H4 (cell line): Measurements from ENCODE around the gene GRPEL2. TPM values are rescaled to one million over a fixed set of nuclear protein-coding genes. Genes with fewer than 3 reads are reported as not detected.

ENCODE experiments used
- DNase-seq: peaks from one replicate; pipeline ENCODE4 v3.0.0-alpha.2; 2015; ENCODE audit warnings: low spot score
- total RNA-seq: library from RNA; depleted of rRNA; stranded (reverse); fragments of >200 nt; shearing (Covaris generic); gene quantifications from 2 replicates; pipeline ENCODE4 v1.2.3, GENCODE V29; 2014

The GRPEL2 gene
- total RNA-seq, 1 experiment from 2014 or later: 17.9 TPM

GRCh38 chr5:149319174-149319573 lies 26.1 kb upstream of the GRPEL2 start:
- no peak for DNase-seq

- peak; percentile 95 for DNase-seq
These were observed 24.4 kb upstream of the GRPEL2 start for GRCh38 chr5:149320791-149321330.

GRCh38 chr5:149322518-149322917 lies 22.8 kb upstream of the GRPEL2 start:
- DNase-seq: no peak

- DNase-seq: no peak
These were observed 22.1 kb upstream of the GRPEL2 start for GRCh38 chr5:149323210-149323609.

- DNase-seq: no peak
These were observed 21.6 kb upstream of the GRPEL2 start for GRCh38 chr5:149323621-149324205.

GRCh38 chr5:149324641-149325040 lies 20.7 kb upstream of the GRPEL2 start:
- no peak for DNase-seq

GRCh38 chr5:149325166-149325735 lies 20.0 kb upstream of the GRPEL2 start:
- DNase-seq: no peak

GRCh38 chr5:149325894-149326293 lies 19.4 kb upstream of the GRPEL2 start:
- DNase-seq: no peak

GRCh38 chr5:149326611-149327010 lies 18.7 kb upstream of the GRPEL2 start:
- no peak for DNase-seq

- no peak for DNase-seq
These were observed 17.1 kb upstream of the GRPEL2 start for GRCh38 chr5:149328177-149328576.

GRCh38 chr5:149333711-149334443 lies 11.4 kb upstream of the GRPEL2 start:
- no peak for DNase-seq

GRCh38 chr5:149337736-149338135 lies 7.6 kb upstream of the GRPEL2 start:
- DNase-seq: no peak

- DNase-seq: no peak
These were observed 6.9 kb upstream of the GRPEL2 start for GRCh38 chr5:149338364-149338763.

- DNase-seq: no peak
These were observed 4.4 kb upstream of the GRPEL2 start for GRCh38 chr5:149340920-149341319.

- DNase-seq: no peak
These were observed 3.4 kb upstream of the GRPEL2 start for GRCh38 chr5:149341876-149342275.

- no peak for DNase-seq
These were observed 1.1 kb upstream of the GRPEL2 start for GRCh38 chr5:149344151-149344550.

- no peak for DNase-seq
These were observed 558 bp downstream of the GRPEL2 start for GRCh38 chr5:149345892-149346222.

- no peak for DNase-seq
These were observed 3.2 kb downstream of the GRPEL2 start for GRCh38 chr5:149348518-149348917.

GRCh38 chr5:149349382-149349781 lies 4.1 kb downstream of the GRPEL2 start:
- no peak for DNase-seq

- DNase-seq: no peak
These were observed 6.9 kb downstream of the GRPEL2 start for GRCh38 chr5:149352169-149352568.

GRCh38 chr5:149353911-149354310 lies 8.6 kb downstream of the GRPEL2 start:
- no peak for DNase-seq

- DNase-seq: no peak
These were observed 10.4 kb downstream of the GRPEL2 start for GRCh38 chr5:149355688-149356087.

GRCh38 chr5:149356391-149356790 lies 11.1 kb downstream of the GRPEL2 start:
- DNase-seq: no peak
